ENCODE results near the gene ZFHX3. TPM values are rescaled to one million over a fixed set of nuclear protein-coding genes. Genes with fewer than 3 reads are reported as not detected.

ZFHX3 gene
- total and polyA plus RNA-seq, 3 donors from 2014 or later, result 3.3 to 19.9 (median 15.7) TPM

DNA sequence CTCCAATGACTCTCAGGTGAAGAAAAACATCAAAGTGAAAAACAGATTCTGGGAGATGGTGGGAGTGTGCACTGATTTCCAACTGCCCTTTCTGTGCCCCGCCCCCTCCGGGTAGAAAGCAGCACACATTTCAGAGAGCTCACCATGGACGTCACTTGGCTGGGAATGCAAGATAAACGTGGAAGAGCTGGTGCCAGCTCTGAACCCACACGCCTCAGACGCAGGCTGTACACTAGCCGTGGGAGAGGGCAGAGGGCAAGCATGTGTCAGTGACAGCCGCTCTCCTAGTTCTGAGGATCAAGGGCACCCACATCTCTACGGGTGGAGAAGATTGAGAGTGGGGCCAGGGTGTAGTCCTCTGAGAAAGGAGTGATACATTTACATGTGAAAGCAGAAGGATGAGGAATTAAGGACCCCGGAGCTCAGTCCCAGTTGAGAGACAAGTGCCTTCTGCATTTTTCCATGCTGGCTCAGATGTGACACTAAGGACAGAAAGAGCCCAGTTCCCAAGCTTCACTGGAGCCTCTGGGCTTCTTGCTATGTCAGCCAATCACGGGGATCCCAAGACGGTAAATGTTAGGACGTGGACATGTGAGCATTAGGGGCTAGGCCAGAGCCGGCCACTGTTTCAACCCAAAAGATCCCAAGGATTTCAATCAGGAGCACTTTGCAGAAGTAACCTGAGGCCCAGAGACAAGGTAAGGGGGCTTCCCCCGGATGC lies 101.3 kb downstream of the ZFHX3 start:
- Histone ChIP-seq H3K4me3 (no peak overlapping the region), H3K9me3 (no peaks in the 10 kb centered on the region), H3K4me1 (no peaks in the 10 kb centered on the region), H3K27me3 (no peaks in the 10 kb centered on the region), H3K36me3 (ENCODE audit: low read depth, missing control alignments) (no peaks in the 10 kb centered on the region), H3K27ac (no peak overlapping the region)
- TF ChIP-seq, protein P1, sequence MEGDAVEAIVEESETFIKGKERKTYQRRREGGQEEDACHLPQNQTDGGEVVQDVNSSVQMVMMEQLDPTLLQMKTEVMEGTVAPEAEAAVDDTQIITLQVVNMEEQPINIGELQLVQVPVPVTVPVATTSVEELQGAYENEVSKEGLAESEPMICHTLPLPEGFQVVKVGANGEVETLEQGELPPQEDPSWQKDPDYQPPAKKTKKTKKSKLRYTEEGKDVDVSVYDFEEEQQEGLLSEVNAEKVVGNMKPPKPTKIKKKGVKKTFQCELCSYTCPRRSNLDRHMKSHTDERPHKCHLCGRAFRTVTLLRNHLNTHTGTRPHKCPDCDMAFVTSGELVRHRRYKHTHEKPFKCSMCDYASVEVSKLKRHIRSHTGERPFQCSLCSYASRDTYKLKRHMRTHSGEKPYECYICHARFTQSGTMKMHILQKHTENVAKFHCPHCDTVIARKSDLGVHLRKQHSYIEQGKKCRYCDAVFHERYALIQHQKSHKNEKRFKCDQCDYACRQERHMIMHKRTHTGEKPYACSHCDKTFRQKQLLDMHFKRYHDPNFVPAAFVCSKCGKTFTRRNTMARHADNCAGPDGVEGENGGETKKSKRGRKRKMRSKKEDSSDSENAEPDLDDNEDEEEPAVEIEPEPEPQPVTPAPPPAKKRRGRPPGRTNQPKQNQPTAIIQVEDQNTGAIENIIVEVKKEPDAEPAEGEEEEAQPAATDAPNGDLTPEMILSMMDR (IDR thresholded peaks at IDR 0.05), result no peak
- no peak for TF ChIP-seq POLR2A (IDR thresholded peaks at IDR 0.05)
- intact Hi-C loops (cut with DNase I; ENCODE audit: low total_unique reads), result no loop called here
- DNase-seq, result peak; percentile 86
- WGBS, 2 donors, result 65 to 71% methylated on average over 15 of the region's 15 CpGs

DNA sequence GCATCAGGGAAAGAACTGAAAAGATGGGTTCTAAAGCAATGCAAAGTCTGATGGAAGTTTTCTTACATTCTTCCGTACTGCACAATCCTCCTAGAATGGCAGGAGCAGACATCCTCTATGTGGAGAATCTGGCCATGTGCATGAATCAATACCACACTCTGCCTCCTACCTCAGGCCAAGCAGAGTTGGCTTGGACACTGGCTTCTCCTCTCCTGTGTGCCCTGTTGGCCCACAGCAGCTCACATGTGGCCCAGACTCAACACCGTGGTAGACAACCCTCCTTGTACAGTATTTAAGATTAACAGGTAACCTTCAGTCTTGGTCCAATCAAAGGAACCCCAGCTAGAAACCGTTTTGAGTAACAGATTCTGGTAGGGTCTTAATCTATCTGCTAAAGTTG lies 101.9 kb downstream of the ZFHX3 start:
- TF ChIP-seq POLR2A (IDR thresholded peaks at IDR 0.05), result no peak
- TF ChIP-seq, protein P1 (IDR thresholded peaks at IDR 0.05), result no peak
- H3K27ac ChIP-seq, result no peak overlapping the region
- H3K27me3 ChIP-seq, result no peaks in the 10 kb centered on the region
- no peaks in the 10 kb centered on the region for H3K36me3 ChIP-seq (ENCODE audit: low read depth, missing control alignments)
- DNase-seq, result no peak
- no peak overlapping the region for H3K4me3 ChIP-seq
- WGBS, 2 donors, result 73 to 79% methylated on average over 3 of the region's 3 CpGs
- no peaks in the 10 kb centered on the region for H3K9me3 ChIP-seq
- intact Hi-C loops (cut with DNase I; ENCODE audit: low total_unique reads), result no loop called here
- no peaks in the 10 kb centered on the region for H3K4me1 ChIP-seq

DNA sequence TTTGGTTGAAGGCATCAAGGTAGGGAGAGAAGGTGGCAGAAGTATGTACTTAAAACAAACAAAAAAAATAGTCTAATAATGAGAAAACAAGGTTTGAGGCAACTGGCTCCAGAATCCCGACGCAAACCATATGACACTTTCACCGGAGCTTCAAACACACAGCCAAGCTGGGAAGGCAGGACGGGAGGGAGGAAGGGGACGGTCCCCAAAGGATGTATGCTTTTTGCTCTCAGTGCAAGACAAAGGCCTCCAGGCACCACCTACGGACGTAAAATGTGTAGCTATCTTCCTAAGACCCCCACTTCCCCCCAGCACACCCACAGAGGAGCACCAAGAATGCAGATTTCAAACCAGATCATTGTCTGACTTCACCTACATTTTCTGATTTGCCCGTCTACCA lies 102.3 kb downstream of the ZFHX3 start:
- TF ChIP-seq, protein P1 (IDR thresholded peaks at IDR 0.05), result no peak
- no peak for TF ChIP-seq POLR2A (IDR thresholded peaks at IDR 0.05)
- 92 to 93% methylated on average over 8 of the region's 8 CpGs for WGBS, 2 donors
- Histone ChIP-seq H3K9me3 (no peaks in the 10 kb centered on the region), H3K36me3 (ENCODE audit: low read depth, missing control alignments) (no peaks in the 10 kb centered on the region), H3K4me1 (no peaks in the 10 kb centered on the region), H3K27me3 (no peaks in the 10 kb centered on the region), H3K4me3 (no peak overlapping the region), H3K27ac (no peak overlapping the region)
- no peak for DNase-seq
- intact Hi-C loops (cut with DNase I; ENCODE audit: low total_unique reads), result no loop called here

DNA sequence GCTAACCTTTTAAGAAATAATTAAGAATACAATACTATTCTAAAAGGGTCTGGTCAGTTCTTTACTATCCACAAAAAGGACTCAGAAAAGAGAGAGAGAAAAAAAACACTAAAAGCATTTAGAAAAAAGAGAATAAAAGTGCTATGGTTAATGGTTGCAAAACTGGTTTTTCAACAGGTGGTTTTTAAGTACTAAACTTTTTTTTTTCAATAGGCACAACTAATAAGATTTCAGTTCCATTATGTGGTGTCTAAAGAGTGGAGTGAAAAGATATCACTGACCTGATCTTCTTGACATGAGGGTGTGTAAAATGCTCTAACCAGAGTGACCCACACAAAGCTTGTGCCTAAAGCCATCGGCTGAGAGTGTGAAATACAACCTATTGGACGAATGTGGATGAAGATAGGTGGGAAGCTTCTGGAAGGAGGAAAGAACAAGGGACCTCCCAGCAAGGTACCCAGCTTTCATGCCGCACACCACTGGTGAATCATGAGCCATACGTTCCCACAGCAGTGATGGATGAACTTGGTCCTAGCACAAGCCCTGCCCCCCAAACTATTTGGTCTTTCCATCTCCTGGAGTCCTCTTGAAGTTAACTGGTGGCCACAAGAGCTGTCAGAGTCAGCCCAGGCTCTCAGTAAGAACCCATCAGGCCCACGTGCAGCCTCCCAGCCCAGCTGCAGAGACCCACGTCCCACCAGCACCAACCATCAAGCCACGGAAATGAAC lies 103.0 kb downstream of the ZFHX3 start:
- TF ChIP-seq, protein P1 (IDR thresholded peaks at IDR 0.05), result no peak
- no peak for TF ChIP-seq POLR2A (IDR thresholded peaks at IDR 0.05)
- WGBS, 2 donors, result 87 to 89% methylated on average over 7 of the region's 7 CpGs
- Histone ChIP-seq H3K4me3 (no peak overlapping the region), H3K27me3 (no peaks in the 10 kb centered on the region), H3K27ac (no peak overlapping the region), H3K9me3 (no peaks in the 10 kb centered on the region), H3K4me1 (no peaks in the 10 kb centered on the region), H3K36me3 (ENCODE audit: low read depth, missing control alignments) (no peaks in the 10 kb centered on the region)
- intact Hi-C loops (cut with DNase I; ENCODE audit: low total_unique reads), result no loop called here
- DNase-seq, result no peak

All from testis (tissue), 3 donors.